Subcutaneous adipose tissue (tissue), 4 donors: ENCODE results near the gene CCDC92. TPM values are rescaled to one million over a fixed set of nuclear protein-coding genes. Genes with fewer than 3 reads are reported as not detected.

Experiments
- CTCF ChIP-seq: fragments of 450-650 bp; IDR thresholded peaks from one replicate; pipeline ENCODE4 v1.5.1; 2016; ENCODE audit warnings: low read depth, mild to moderate bottlenecking, control low read depth, antibody characterized with exemption, moderate library complexity
- total RNA-seq, 4 donors: library from RNA; depleted of rRNA; stranded (reverse); fragments of >200 nt; gene quantifications; one replicate each; pipeline ENCODE4 v1.1.0, GENCODE V29; 2016

The CCDC92 gene
- total RNA-seq, 4 donors from 2014 or later, result 30.3 to 72.3 (median 37.8) TPM

GRCh38 chr12:123986374-123986965 lies 13.8 kb upstream of the CCDC92 start:
- no peak for TF ChIP-seq CTCF

GRCh38 chr12:123984903-123985302 lies 12.3 kb upstream of the CCDC92 start:
- no peak for TF ChIP-seq CTCF

GRCh38 chr12:123983822-123984485 lies 11.3 kb upstream of the CCDC92 start:
- no peak for TF ChIP-seq CTCF

GRCh38 chr12:123982269-123982668 lies 9.6 kb upstream of the CCDC92 start:
- no peak for TF ChIP-seq CTCF

GRCh38 chr12:123979566-123979965 lies 6.9 kb upstream of the CCDC92 start:
- TF ChIP-seq CTCF, result no peak

GRCh38 chr12:123976227-123976826 lies 3.7 kb upstream of the CCDC92 start:
- no peak for TF ChIP-seq CTCF

GRCh38 chr12:123973552-123974341 lies 1.1 kb upstream of the CCDC92 start:
- TF ChIP-seq CTCF, result no peak
